PC-3 (cell line): Measurements from ENCODE around the gene TNS3. TPM values are rescaled to one million over a fixed set of nuclear protein-coding genes. Genes with fewer than 3 reads are reported as not detected.

Experiments
- ATAC-seq: fragments of 200-7000 bp; cut with Tn5 transposase; 2 replicates; pipeline ENCODE4 v1.9.1; 2020; ENCODE audit warnings: mild to moderate bottlenecking, moderate library complexity
- BruUV-seq: library from RNA; stranded (reverse); fragments of 400-500 nt; replicated peaks from 2 replicates; lab custom pipeline; 2021; lab: Mats Ljungman, UMichigan
- CTCF ChIA-PET: fragments of 300-600 bp; sonication (Branson Sonifier 250); formaldehyde crosslinking; loops from one replicate; lab custom pipeline; 2022; ENCODE audit warnings: antibody characterized with exemption; lab: Charles Lee
- POLR2A ChIA-PET: fragments of 300-600 bp; sonication (Branson Sonifier 250); formaldehyde crosslinking; loops from one replicate; lab custom pipeline; 2022; ENCODE audit warnings: antibody characterized with exemption; ENCODE audit not compliant: unreplicated experiment; lab: Charles Lee
- DNase-seq: peaks from one replicate; pipeline ENCODE4 v3.0.0-alpha.2; 2015
- H2AFZ ChIP-seq: fragments of 300-600 bp; sonication (generic); 2 replicates; pipeline ENCODE4 v1.6.0; 2016; ENCODE audit warnings: antibody characterized with exemption, low read length
- H3F3A ChIP-seq: fragments of 300-600 bp; sonication (generic); one replicate; pipeline ENCODE4 v1.6.0; 2017; ENCODE audit warnings: antibody characterized with exemption, low read length, control low read depth, mild to moderate bottlenecking; ENCODE audit not compliant: unreplicated experiment
- H3K27ac ChIP-seq: fragments of 300-600 bp; sonication (generic); 2 replicates; pipeline ENCODE4 v1.5.1; 2016; ENCODE audit warnings: mild to moderate bottlenecking, low read length
- H3K27me3 ChIP-seq: fragments of 300-600 bp; sonication (generic); 2 replicates; pipeline ENCODE4 v1.6.1; 2016; ENCODE audit warnings: low read length, mixed read lengths
- H3K36me3 ChIP-seq: fragments of 300-600 bp; sonication (generic); 2 replicates; pipeline ENCODE4 v1.6.1; 2016; ENCODE audit warnings: low read depth, mixed run types, low read length, mixed read lengths
- H3K4me1 ChIP-seq: fragments of 300-600 bp; sonication (generic); 2 replicates; pipeline ENCODE4 v1.5.1; 2016; ENCODE audit warnings: low read length; ENCODE audit not compliant: insufficient read depth
- H3K4me2 ChIP-seq: fragments of 300-600 bp; sonication (generic); 2 replicates; pipeline ENCODE4 v1.6.0; 2016; ENCODE audit warnings: low read length
- H3K4me3 ChIP-seq: fragments of 300-600 bp; sonication (generic); 2 replicates; pipeline ENCODE4 v1.5.1; 2016; ENCODE audit warnings: mild to moderate bottlenecking, low read length, mixed read lengths
- H3K79me2 ChIP-seq: fragments of 300-600 bp; sonication (generic); 2 replicates; pipeline ENCODE4 v1.6.1; 2017; ENCODE audit warnings: low read length, mixed read lengths
- H3K9ac ChIP-seq: fragments of 300-600 bp; sonication (generic); 2 replicates; pipeline ENCODE4 v1.6.0; 2016; ENCODE audit warnings: mild to moderate bottlenecking, low read length
- H3K9me2 ChIP-seq: fragments of 300-600 bp; sonication (generic); replicated peaks from 2 replicates; pipeline ENCODE4 v1.6.1; 2016; ENCODE audit warnings: mixed run types, low read length, mixed read lengths
- H3K9me3 ChIP-seq: fragments of 300-600 bp; sonication (generic); 2 replicates; pipeline ENCODE4 v1.6.1; 2016; ENCODE audit warnings: low read length, mixed read lengths
- H4K20me1 ChIP-seq: fragments of 300-600 bp; sonication (generic); 2 replicates; pipeline ENCODE4 v1.6.1; 2016; ENCODE audit warnings: low read length, mixed read lengths
- EZH2 ChIP-seq: fragments of 300-600 bp; sonication (generic); IDR thresholded peaks from one replicate; pipeline ENCODE4 v1.6.1; 2017; ENCODE audit warnings: antibody characterized with exemption, mild to moderate bottlenecking, low read length; ENCODE audit not compliant: unreplicated experiment
- EZH2phosphoT487 ChIP-seq: fragments of 300-600 bp; sonication (generic); IDR thresholded peaks from 2 replicates; pipeline ENCODE4 v1.6.1; 2018; ENCODE audit warnings: mild to moderate bottlenecking, antibody characterized with exemption, low read length, borderline replicate concordance
- intact Hi-C: fragments of 100-400 bp; cut with micrococcal nuclease; formaldehyde crosslinking; loops from 2 replicates; pipeline ENCODE4 v1.9.0; 2023
- total RNA-seq: library from RNA; depleted of rRNA; stranded (reverse); fragments of >200 nt; gene quantifications from 2 replicates; pipeline ENCODE4 v1.2.3, GENCODE V29; 2014
- TF ChIP-seq, protein P1 (sequence below): fragments of 300-600 bp; sonication (generic); conservative IDR thresholded peaks from 2 replicates; pipeline ENCODE4 v1.5.1; 2017; ENCODE audit warnings: antibody characterized with exemption, low read depth, mild to moderate bottlenecking, low read length

The TNS3 gene
- total RNA-seq, 1 experiment from 2014 or later = 72.3 TPM

DNA sequence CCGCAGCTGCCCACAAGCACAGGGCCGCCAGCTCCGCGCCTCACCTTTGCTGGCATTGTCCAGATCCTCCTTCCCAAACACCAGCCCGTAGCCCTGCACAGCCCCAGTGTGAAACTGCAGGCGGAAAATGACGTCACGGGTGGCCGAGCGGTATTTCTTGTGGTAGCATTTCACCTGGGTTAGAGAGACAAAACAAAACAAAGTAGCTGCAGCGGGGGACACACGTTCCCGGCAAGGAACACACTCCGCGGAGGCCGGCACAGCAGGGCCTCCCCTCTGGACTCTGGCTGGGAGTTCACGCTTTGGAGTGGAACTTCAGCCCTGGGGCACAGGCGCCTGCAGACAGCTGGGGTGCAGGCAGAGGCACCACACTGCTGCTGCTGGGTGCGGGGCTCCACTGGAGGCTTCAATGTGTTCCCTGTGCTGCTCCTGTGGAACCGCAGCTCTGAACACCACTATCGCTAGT, 181.1 kb downstream of the TNS3 start:
- H2AFZ ChIP-seq = no peak overlapping the region
- no TSS peak for BruUV-seq
- no peaks in the 10 kb centered on the region for H3K9me3 ChIP-seq
- no peaks in the 10 kb centered on the region for H3F3A ChIP-seq
- peaks cover 55% of the 10 kb centered on the region for H3K36me3 ChIP-seq
- H3K27ac ChIP-seq = no peak overlapping the region
- ATAC-seq (no peak), DNase-seq (no peak)
- no peaks in the 10 kb centered on the region for H4K20me1 ChIP-seq
- TF ChIP-seq EZH2 (no peak), EZH2phosphoT487 (no peak)
- TF ChIP-seq, protein P1, sequence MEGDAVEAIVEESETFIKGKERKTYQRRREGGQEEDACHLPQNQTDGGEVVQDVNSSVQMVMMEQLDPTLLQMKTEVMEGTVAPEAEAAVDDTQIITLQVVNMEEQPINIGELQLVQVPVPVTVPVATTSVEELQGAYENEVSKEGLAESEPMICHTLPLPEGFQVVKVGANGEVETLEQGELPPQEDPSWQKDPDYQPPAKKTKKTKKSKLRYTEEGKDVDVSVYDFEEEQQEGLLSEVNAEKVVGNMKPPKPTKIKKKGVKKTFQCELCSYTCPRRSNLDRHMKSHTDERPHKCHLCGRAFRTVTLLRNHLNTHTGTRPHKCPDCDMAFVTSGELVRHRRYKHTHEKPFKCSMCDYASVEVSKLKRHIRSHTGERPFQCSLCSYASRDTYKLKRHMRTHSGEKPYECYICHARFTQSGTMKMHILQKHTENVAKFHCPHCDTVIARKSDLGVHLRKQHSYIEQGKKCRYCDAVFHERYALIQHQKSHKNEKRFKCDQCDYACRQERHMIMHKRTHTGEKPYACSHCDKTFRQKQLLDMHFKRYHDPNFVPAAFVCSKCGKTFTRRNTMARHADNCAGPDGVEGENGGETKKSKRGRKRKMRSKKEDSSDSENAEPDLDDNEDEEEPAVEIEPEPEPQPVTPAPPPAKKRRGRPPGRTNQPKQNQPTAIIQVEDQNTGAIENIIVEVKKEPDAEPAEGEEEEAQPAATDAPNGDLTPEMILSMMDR = no peak
- H3K9ac ChIP-seq = no peak overlapping the region
- no peak overlapping the region for H3K4me2 ChIP-seq
- ChIA-PET POLR2A (no interaction called here), CTCF (no interaction called here)
- H3K9me2 ChIP-seq = no peaks in the 10 kb centered on the region
- intact Hi-C loops = no loop called here
- no peak overlapping the region for H3K4me3 ChIP-seq
- H3K4me1 ChIP-seq = no peaks in the 10 kb centered on the region
- no peaks in the 10 kb centered on the region for H3K79me2 ChIP-seq
- no peaks in the 10 kb centered on the region for H3K27me3 ChIP-seq

DNA sequence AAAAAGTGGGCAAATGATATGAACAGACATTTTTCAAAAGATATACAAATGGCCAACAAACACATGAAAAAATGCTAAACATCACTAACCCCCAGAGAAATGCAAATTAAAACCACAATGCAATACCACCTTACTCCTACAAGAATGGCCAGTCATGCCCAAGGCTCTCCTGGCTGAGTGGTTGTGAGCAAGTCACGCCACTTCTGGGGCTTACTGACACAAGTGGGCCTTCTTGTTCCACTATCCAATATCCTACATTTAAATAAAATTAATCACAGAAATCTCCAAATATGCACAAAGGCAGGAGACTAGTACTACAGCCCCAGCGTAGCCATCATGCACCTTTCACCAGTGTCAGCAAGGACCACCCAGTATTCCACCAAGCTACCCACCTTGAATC, 181.9 kb downstream of the TNS3 start:
- DNase-seq (no peak), ATAC-seq (no peak)
- intact Hi-C loops = no loop called here
- TF ChIP-seq EZH2 (no peak), EZH2phosphoT487 (no peak)
- TF ChIP-seq, protein P1 = no peak
- Histone ChIP-seq H3K9me3 (no peaks in the 10 kb centered on the region), H4K20me1 (no peaks in the 10 kb centered on the region), H3K27ac (no peak overlapping the region), H3K27me3 (no peaks in the 10 kb centered on the region), H3K79me2 (no peaks in the 10 kb centered on the region), H3K4me1 (no peaks in the 10 kb centered on the region), H3K4me3 (no peak overlapping the region), H3K9me2 (no peaks in the 10 kb centered on the region), H3K4me2 (no peak overlapping the region), H3K9ac (no peak overlapping the region), H2AFZ (no peak overlapping the region), H3F3A (no peaks in the 10 kb centered on the region), H3K36me3 (peaks cover 59% of the 10 kb centered on the region)
- ChIA-PET POLR2A (no interaction called here), CTCF (no interaction called here)
- BruUV-seq = no TSS peak

DNA sequence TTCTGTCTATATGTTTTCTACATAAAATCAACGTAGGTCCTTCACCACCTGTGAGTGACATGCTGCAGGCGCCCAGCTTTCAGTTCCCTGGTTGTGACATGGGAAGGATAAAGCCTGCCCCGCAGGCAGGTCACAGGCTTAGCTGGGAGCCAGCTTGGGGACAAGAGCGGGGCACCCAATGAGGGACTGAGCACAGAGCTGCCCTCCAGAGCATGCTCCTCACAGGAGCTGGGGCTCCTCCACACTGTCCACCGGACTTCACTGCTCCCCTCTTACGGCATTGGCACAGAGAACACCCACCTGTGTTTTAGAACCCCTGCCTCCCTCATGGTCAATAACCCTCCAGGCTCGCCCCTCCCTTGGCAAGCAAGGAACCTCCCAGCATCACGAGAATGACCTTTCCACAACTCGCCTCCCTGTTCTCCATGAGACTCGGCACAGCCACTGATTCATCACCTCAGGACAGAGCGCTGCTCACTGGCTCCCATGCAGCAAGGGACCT, 187.1 kb downstream of the TNS3 start:
- BruUV-seq = no TSS peak
- H3K9me2 ChIP-seq = no peaks in the 10 kb centered on the region
- H3K79me2 ChIP-seq = no peaks in the 10 kb centered on the region
- intact Hi-C loops = no loop called here
- no peak for ATAC-seq
- H3K4me3 ChIP-seq = no peak overlapping the region
- no peak for DNase-seq
- no peak overlapping the region for H3K27ac ChIP-seq
- no peaks in the 10 kb centered on the region for H4K20me1 ChIP-seq
- no peaks in the 10 kb centered on the region for H3K27me3 ChIP-seq
- H3K9me3 ChIP-seq = no peaks in the 10 kb centered on the region
- no peak overlapping the region for H3K9ac ChIP-seq
- H3K4me2 ChIP-seq = no peak overlapping the region
- ChIA-PET CTCF (no interaction called here), POLR2A (interaction anchor here (0.7 kb wide), 1 partner anchor 889 kb away, joined by 3 read pairs; no protein-coding TSS in a partner anchor)
- no peaks in the 10 kb centered on the region for H3K4me1 ChIP-seq
- no peaks in the 10 kb centered on the region for H3F3A ChIP-seq
- peaks cover 68% of the 10 kb centered on the region for H3K36me3 ChIP-seq
- H2AFZ ChIP-seq = no peak overlapping the region
- TF ChIP-seq EZH2 (no peak), EZH2phosphoT487 (no peak)
- TF ChIP-seq, protein P1 = no peak
